Gastrocnemius medialis (tissue), 4 donors: ENCODE results near the gene MEG3. TPM values are rescaled to one million over a fixed set of nuclear protein-coding genes. Genes with fewer than 3 reads are reported as not detected.
A peak's percentile ranks its signal among the peaks of the same experiment; 100 is the strongest.

Experiments
- ATAC-seq, 2 donors: fragments of 150-250 bp; one replicate each; pipeline ENCODE4 v1.9.1; 2016
- DNase-seq, 2 donors: peaks; one replicate each; pipeline ENCODE4 v3.0.0-alpha.2; 2019
- H3K27ac ChIP-seq, 4 donors: fragments of 200-600 bp; sonication (generic); 1 replicate in 1 of 4; 2 replicates in 3 of 4; pipeline ENCODE4 v1.5.1; 2016 to 2018; ENCODE audit warnings: mild to moderate bottlenecking in 2 of 4, moderate library complexity in 1 of 4
- H3K27me3 ChIP-seq, 3 donors: fragments of 200-600 bp; sonication (generic) in 2 of 3; 1 replicate in 1 of 3; 2 replicates in 2 of 3; pipeline versions ENCODE4 v1.5.1 to v1.6.0; 2016 to 2019; ENCODE audit warnings: mild to moderate bottlenecking in 1 of 3, moderate library complexity in 1 of 3
- H3K36me3 ChIP-seq, 2 donors: fragments of 200-600 bp; sonication (generic) in 1 of 2; one replicate each; pipeline ENCODE4 v1.5.1; 2017 to 2018
- H3K4me1 ChIP-seq, 2 donors: fragments of 200-600 bp; sonication (generic) in 1 of 2; one replicate each; pipeline ENCODE4 v1.5.1; 2016 to 2017; ENCODE audit warnings: mild to moderate bottlenecking in 2 of 2
- H3K4me3 ChIP-seq, 4 donors: fragments of 200-600 bp; sonication (generic) in 3 of 4; 1 replicate in 1 of 4; 2 replicates in 3 of 4; pipeline ENCODE4 v1.5.1; 2016 to 2019; ENCODE audit warnings: mild to moderate bottlenecking in 2 of 4
- H3K9me3 ChIP-seq, 3 donors: fragments of 200-600 bp; sonication (generic) in 2 of 3; 1 replicate in 1 of 3; 2 replicates in 2 of 3; pipeline ENCODE4 v1.5.1; 2016 to 2019
- CTCF ChIP-seq, 5 experiments: fragments of 450-650 bp in 3 of 5; fragments of 200-600 bp in 2 of 5; sonication (generic) in 2 of 5; IDR thresholded peaks in 4 of 5; conservative IDR thresholded peaks in 1 of 5; 1 replicate in 4 of 5; 2 replicates in 1 of 5; pipeline ENCODE4 v1.5.1; 2016 to 2019; ENCODE audit warnings: antibody characterized with exemption in 5 of 5, mild to moderate bottlenecking in 3 of 5, moderate library complexity in 3 of 5
- POLR2A ChIP-seq, 2 donors: fragments of 450-650 bp; IDR thresholded peaks; one replicate each; pipeline ENCODE4 v1.6.1; 2017; ENCODE audit warnings: antibody characterized with exemption in 2 of 2, mild to moderate bottlenecking in 2 of 2, moderate library complexity in 2 of 2
- in situ Hi-C, 4 donors: fragments of 200-750 bp; cut with MboI; loops; one replicate each; pipeline versions ENCODE4 v1.15.0 to v1.8.0; 2017; ENCODE audit warnings: low sequenced_read_pairs in 4 of 4
- intact Hi-C: fragments of 100-400 bp; cut with DNase I; formaldehyde crosslinking; loops from one replicate; pipeline ENCODE4 v1.15.1; 2023; ENCODE audit warnings: low total_unique reads
- total RNA-seq, 4 donors: library from RNA; depleted of rRNA; stranded (reverse); fragments of >200 nt; gene quantifications; one replicate each; pipeline versions ENCODE4 v1.1.0 to v1.2.3, GENCODE V29; 2016

The MEG3 gene
- total RNA-seq, 4 donors from 2014 or later, result 2.7 to 30.7 (median 5.2) TPM

- no peaks in the 10 kb centered on the region for H3K27me3 ChIP-seq
- in situ Hi-C loops, result no loop called here
- peak overlapping the region in 1 of 4 donors; percentile 41 for H3K27ac ChIP-seq
- DNase-seq, result no peak
- no peaks in the 10 kb centered on the region for H3K36me3 ChIP-seq
- no peaks in the 10 kb centered on the region for H3K4me1 ChIP-seq
- peak; percentile 49 to 70 for ATAC-seq
- H3K4me3 ChIP-seq, result no peak overlapping the region
- TF ChIP-seq CTCF (IDR thresholded peaks at IDR 0.05 in 4 of 5, conservative IDR thresholded peaks at IDR 0.05 in 1 of 5) (no peak), POLR2A (IDR thresholded peaks at IDR 0.05) (no peak)
- no peaks in the 10 kb centered on the region for H3K9me3 ChIP-seq
- intact Hi-C loops, result no loop called here
Measured at GRCh38 chr14:100842799-100843198, 16.9 kb downstream of the MEG3 start.

- no peak overlapping the region for H3K4me3 ChIP-seq
- DNase-seq (no peak), ATAC-seq (no peak)
- in situ Hi-C loops, result no loop called here
- H3K4me1 ChIP-seq, result no peaks in the 10 kb centered on the region
- no peaks in the 10 kb centered on the region for H3K36me3 ChIP-seq
- intact Hi-C loops, result no loop called here
- TF ChIP-seq CTCF (IDR thresholded peaks at IDR 0.05 in 4 of 5, conservative IDR thresholded peaks at IDR 0.05 in 1 of 5), result no peak
- H3K27me3 ChIP-seq, result no peaks in the 10 kb centered on the region
- no peak overlapping the region for H3K27ac ChIP-seq
- no peaks in the 10 kb centered on the region for H3K9me3 ChIP-seq
Measured at GRCh38 chr14:100844082-100844408, 18.1 kb downstream of the MEG3 start.

- Histone ChIP-seq H3K4me3 (no peak overlapping the region), H3K9me3 (no peaks in the 10 kb centered on the region), H3K27me3 (no peaks in the 10 kb centered on the region), H3K27ac (no peak overlapping the region), H3K4me1 (no peaks in the 10 kb centered on the region), H3K36me3 (no peaks in the 10 kb centered on the region)
- TF ChIP-seq POLR2A (IDR thresholded peaks at IDR 0.05), result no peak
- TF ChIP-seq CTCF (IDR thresholded peaks at IDR 0.05 in 4 of 5, conservative IDR thresholded peaks at IDR 0.05 in 1 of 5), result no peak
- in situ Hi-C loops (no loop called here), intact Hi-C loops (no loop called here)
- ATAC-seq (no peak), DNase-seq (no peak)
Measured at GRCh38 chr14:100844421-100844820, 18.5 kb downstream of the MEG3 start.

GRCh38 chr14:100844846-100845245 lies 18.9 kb downstream of the MEG3 start:
- intact Hi-C loops, result no loop called here
- DNase-seq, result no peak
- in situ Hi-C loops, result no loop called here

More at GRCh38 chr14:100844846-100845245, 18.9 kb downstream of the MEG3 start:
- Histone ChIP-seq H3K9me3 (no peaks in the 10 kb centered on the region), H3K4me3 (no peak overlapping the region), H3K27me3 (no peaks in the 10 kb centered on the region), H3K4me1 (no peaks in the 10 kb centered on the region), H3K27ac (no peak overlapping the region), H3K36me3 (no peaks in the 10 kb centered on the region)
- no peak for TF ChIP-seq CTCF (IDR thresholded peaks at IDR 0.05 in 4 of 5, conservative IDR thresholded peaks at IDR 0.05 in 1 of 5)
- TF ChIP-seq POLR2A (IDR thresholded peaks at IDR 0.05), result no peak
- no peak for ATAC-seq
